ENCODE results near the gene TRIP11. TPM values are rescaled to one million over a fixed set of nuclear protein-coding genes. Genes with fewer than 3 reads are reported as not detected.

TRIP11 gene
- total RNA-seq, 2 experiments from 2014 or later: 15.1 to 44.4 TPM

GRCh38 chr14:91940209-91940608 is 99.7 kb downstream of the TRIP11 start:
- H3K9me2 ChIP-seq (ENCODE audit: insufficient read depth, low read length): no peaks in the 10 kb centered on the region
- ChIA-PET CTCF (ENCODE audit: unreplicated experiment) (no interaction called here), POLR2A (no interaction called here)
- no peak overlapping the region for H2AFZ ChIP-seq (ENCODE audit: low read length)
- no peak for TF ChIP-seq CTCF (conservative IDR thresholded peaks at IDR 0.05; ENCODE audit: low read length)
- no peaks in the 10 kb centered on the region for H3K79me2 ChIP-seq (ENCODE audit: insufficient read depth, low read depth, low read length)
- H3K27ac ChIP-seq (ENCODE audit: low read depth, low read length, poor library complexity, severe bottlenecking): no peak overlapping the region
- BruUV-seq (replicated peaks): no TSS peak
- no peak overlapping the region for H3K4me3 ChIP-seq (ENCODE audit: low read depth, low read length, poor library complexity, severe bottlenecking)
- no peak for DNase-seq (ENCODE audit: low spot score)
- no peak overlapping the region for H3K4me2 ChIP-seq (ENCODE audit: low read length)
- no peaks in the 10 kb centered on the region for H3K36me3 ChIP-seq (ENCODE audit: insufficient read depth, low read length)
- H3K4me1 ChIP-seq (ENCODE audit: insufficient read depth, low read length, poor library complexity, severe bottlenecking): no peaks in the 10 kb centered on the region
- no peaks in the 10 kb centered on the region for H3K9me3 ChIP-seq (ENCODE audit: low read length)
- H4K20me1 ChIP-seq (ENCODE audit: insufficient read depth, low read length): no peaks in the 10 kb centered on the region
- intact Hi-C loops (cut with micrococcal nuclease; ENCODE audit: unreplicated experiment): no loop called here

DNA sequence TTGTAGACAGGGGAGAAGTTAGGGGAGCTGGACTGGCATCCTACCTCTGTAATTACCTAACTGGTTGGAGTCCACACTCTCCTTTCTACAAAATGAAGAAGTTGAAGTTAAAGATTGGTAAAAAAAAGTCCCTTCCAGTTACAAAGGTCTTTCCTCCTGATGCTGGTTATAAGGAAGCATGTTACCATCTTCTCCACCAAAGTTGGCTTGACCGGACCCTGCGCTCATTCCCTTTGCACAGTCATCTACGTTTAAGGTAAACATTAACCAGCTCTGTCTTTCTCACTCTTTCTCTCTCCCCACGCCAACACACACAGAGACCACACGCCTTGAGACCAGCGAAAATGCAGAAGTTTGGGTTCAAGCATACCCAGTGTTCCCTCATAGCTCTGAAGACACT is 104.3 kb downstream of the TRIP11 start:
- no peaks in the 10 kb centered on the region for H3K4me1 ChIP-seq (ENCODE audit: insufficient read depth, low read length, poor library complexity, severe bottlenecking)
- ChIA-PET CTCF (ENCODE audit: unreplicated experiment) (interaction anchor here (0.5 kb wide), 1 partner anchor 320 kb away, joined by 3 read pairs; no protein-coding TSS in a partner anchor), POLR2A (interaction anchor here (1.3 kb wide), 1 partner anchor 19 kb away, joined by 3 read pairs; no protein-coding TSS in a partner anchor)
- H3K9me3 ChIP-seq (ENCODE audit: low read length): no peaks in the 10 kb centered on the region
- no peak overlapping the region for H3K4me3 ChIP-seq (ENCODE audit: low read depth, low read length, poor library complexity, severe bottlenecking)
- H3K36me3 ChIP-seq (ENCODE audit: insufficient read depth, low read length): no peaks in the 10 kb centered on the region
- H3K4me2 ChIP-seq (ENCODE audit: low read length): no peak overlapping the region
- DNase-seq (ENCODE audit: low spot score): no peak
- H3K9me2 ChIP-seq (ENCODE audit: insufficient read depth, low read length): no peaks in the 10 kb centered on the region
- intact Hi-C loops (cut with micrococcal nuclease; ENCODE audit: unreplicated experiment): no loop called here
- no TSS peak for BruUV-seq (replicated peaks)
- H3K79me2 ChIP-seq (ENCODE audit: insufficient read depth, low read depth, low read length): no peaks in the 10 kb centered on the region
- H2AFZ ChIP-seq (ENCODE audit: low read length): no peak overlapping the region
- no peak for TF ChIP-seq EZH2phosphoT487 (IDR thresholded peaks at IDR 0.05; ENCODE audit: borderline replicate concordance, low read depth, low read length)
- TF ChIP-seq CTCF (conservative IDR thresholded peaks at IDR 0.05; ENCODE audit: low read length): no peak
- H3K27ac ChIP-seq (ENCODE audit: low read depth, low read length, poor library complexity, severe bottlenecking): no peak overlapping the region
- no peaks in the 10 kb centered on the region for H4K20me1 ChIP-seq (ENCODE audit: insufficient read depth, low read length)

DNA sequence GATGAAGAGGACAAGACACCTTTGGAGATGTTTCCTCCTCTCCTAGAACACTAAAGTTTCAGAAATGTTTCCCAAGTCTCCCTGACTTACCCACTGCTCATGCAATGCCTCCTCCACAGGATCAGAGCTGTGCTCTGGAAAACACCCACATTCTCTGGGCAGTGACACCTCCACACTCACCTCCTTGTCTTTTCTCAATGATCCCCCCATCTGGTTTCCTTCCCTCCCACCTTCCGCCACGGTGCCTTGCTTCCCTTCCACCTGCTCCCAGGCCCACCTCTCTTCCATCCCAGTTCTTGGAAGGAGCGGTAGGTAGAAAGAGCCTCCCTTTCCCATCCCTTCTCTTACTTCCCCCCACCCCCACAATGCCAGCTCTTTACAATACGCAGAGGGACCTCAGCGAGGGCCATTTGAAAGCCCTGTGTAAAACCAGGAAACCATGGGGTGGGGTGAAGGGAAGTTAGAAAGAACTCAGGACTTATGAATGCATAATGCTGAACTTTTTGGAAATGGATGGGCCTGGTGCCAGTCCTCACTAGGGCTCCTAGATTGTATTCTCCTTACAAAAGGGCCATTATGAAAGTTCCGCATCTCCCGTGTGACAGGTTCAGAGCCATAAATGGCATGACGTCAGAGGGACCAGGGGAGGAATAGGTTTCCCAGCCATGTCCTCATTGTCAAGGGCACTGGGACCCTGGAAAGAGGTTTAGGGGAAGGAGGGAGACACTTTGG is 105.1 kb downstream of the TRIP11 start:
- Histone ChIP-seq H3K9me3 (ENCODE audit: low read length) (no peaks in the 10 kb centered on the region), H3K36me3 (ENCODE audit: insufficient read depth, low read length) (no peaks in the 10 kb centered on the region), H3K4me3 (ENCODE audit: low read depth, low read length, poor library complexity, severe bottlenecking) (no peak overlapping the region), H2AFZ (ENCODE audit: low read length) (no peak overlapping the region), H4K20me1 (ENCODE audit: insufficient read depth, low read length) (no peaks in the 10 kb centered on the region), H3K27ac (ENCODE audit: low read depth, low read length, poor library complexity, severe bottlenecking) (no peak overlapping the region), H3K9me2 (ENCODE audit: insufficient read depth, low read length) (no peaks in the 10 kb centered on the region), H3K4me2 (ENCODE audit: low read length) (no peak overlapping the region), H3K79me2 (ENCODE audit: insufficient read depth, low read depth, low read length) (no peaks in the 10 kb centered on the region), H3K4me1 (ENCODE audit: insufficient read depth, low read length, poor library complexity, severe bottlenecking) (no peaks in the 10 kb centered on the region)
- ChIA-PET POLR2A (interaction anchor here (1.3 kb wide), 1 partner anchor 18 kb away, joined by 3 read pairs; no protein-coding TSS in a partner anchor), CTCF (ENCODE audit: unreplicated experiment) (no interaction called here)
- TF ChIP-seq EZH2phosphoT487 (IDR thresholded peaks at IDR 0.05; ENCODE audit: borderline replicate concordance, low read depth, low read length): no peak
- no peak for TF ChIP-seq CTCF (conservative IDR thresholded peaks at IDR 0.05; ENCODE audit: low read length)
- BruUV-seq (replicated peaks): no TSS peak
- intact Hi-C loops (cut with micrococcal nuclease; ENCODE audit: unreplicated experiment): no loop called here
- DNase-seq (ENCODE audit: low spot score): no peak

Measured in OCI-LY7 (cell line).